Mesodermal cell (in vitro differentiated cells): ENCODE data around the gene LACRT.
"Not testable (repeated sequence)": the region's sequence is repeated elsewhere in the genome, so short reads cannot be mapped to it uniquely, and the experiment has no call there.

Source experiments
- H3K27ac ChIP-seq: 2 replicates; pipeline ENCODE4 v1.7.0; 2013; ENCODE audit warnings: mild to moderate bottlenecking, low read depth, low read length, moderate library complexity; ENCODE audit not compliant: severe bottlenecking
- H3K36me3 ChIP-seq: 2 replicates; pipeline ENCODE4 v1.7.1; 2013; ENCODE audit warnings: mild to moderate bottlenecking, low read length, moderate library complexity; ENCODE audit not compliant: control insufficient read depth, insufficient read depth
- H3K4me1 ChIP-seq: one replicate; pipeline ENCODE4 v1.7.1; 2013; ENCODE audit warnings: mild to moderate bottlenecking, low read length; ENCODE audit not compliant: insufficient read depth, control insufficient read depth, poor library complexity, severe bottlenecking
- H3K4me3 ChIP-seq: 2 replicates; pipeline ENCODE4 v1.7.0; 2013; ENCODE audit warnings: low read length, control low read depth, mild to moderate bottlenecking; ENCODE audit not compliant: insufficient read depth, poor library complexity, severe bottlenecking; ENCODE audit errors: extremely low read depth
- H3K9me3 ChIP-seq: 2 replicates; pipeline ENCODE4 v1.7.1; 2013; ENCODE audit warnings: mild to moderate bottlenecking, low read length, moderate library complexity; ENCODE audit not compliant: control insufficient read depth
- WGBS, 2 experiments: methylation state at CpG; one replicate each; pipeline ENCODE4 v1.1.5; 2013; ENCODE audit warnings: missing lambda C conversion rate in 2 of 2; ENCODE audit not compliant: insufficient coverage in 2 of 2; 5-methylcytosine and 5-hydroxymethylcytosine counted together

The LACRT gene

DNA sequence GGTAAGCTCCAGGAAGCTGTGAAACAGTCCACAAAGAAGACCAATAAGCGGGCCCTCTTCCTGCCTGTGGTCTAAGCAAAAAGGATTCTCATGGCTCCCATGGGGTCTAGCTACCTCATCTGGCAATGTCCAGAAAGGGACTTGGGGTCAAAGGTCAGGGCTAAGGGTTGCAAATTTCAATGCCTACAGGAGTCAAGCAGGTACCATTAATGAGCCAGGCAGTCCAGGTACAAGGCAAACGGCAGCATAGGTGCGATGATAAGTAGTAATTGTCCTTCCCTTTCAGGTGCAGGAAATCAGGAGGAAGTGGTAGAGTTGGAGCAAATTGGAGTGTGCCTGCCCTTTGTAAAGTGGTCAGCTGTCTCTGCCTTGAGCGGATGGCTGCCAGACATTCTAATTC, 6.4 kb upstream of the LACRT start:
- H3K36me3 ChIP-seq = no peaks in the 10 kb centered on the region
- H3K4me1 ChIP-seq = no peaks in the 10 kb centered on the region
- WGBS, 2 experiments = 94 to 100% methylated on average over 2 to 4 of the region's 4 CpGs
- H3K9me3 ChIP-seq = no peaks in the 10 kb centered on the region
- H3K4me3 ChIP-seq = no peak overlapping the region
- no peak overlapping the region for H3K27ac ChIP-seq

DNA sequence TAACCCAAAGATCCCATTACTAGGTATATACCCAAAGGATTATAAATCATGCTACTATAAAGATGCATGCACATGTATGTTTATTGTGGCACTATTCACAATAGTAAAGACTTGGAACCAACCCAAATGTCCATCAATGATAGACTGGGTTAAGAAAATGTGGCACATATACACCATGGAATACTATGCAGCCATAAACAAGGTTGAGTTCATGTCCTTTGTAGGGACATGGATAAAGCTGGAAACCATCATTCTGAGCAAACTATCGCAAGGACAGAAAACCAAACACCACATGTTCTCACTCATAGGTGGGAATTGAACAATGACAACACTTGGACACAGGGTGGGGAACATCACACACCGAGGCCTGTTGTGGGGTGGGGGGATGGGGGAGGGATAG, 4.4 kb upstream of the LACRT start:
- H3K36me3 ChIP-seq, H3K4me1 ChIP-seq: not testable (repeated sequence)
- WGBS, 2 experiments = no CpG with 5 or more reads among the region's 2 CpGs

GRCh38 chr12:54631988-54632728, 2.5 kb downstream of the LACRT start:
- 77 to 86% methylated on average over 4 to 8 of the region's 8 CpGs for WGBS, 2 experiments
- Histone ChIP-seq H3K9me3 (peaks cover 10% of the 10 kb centered on the region), H3K4me3 (no peak overlapping the region), H3K36me3 (no peaks in the 10 kb centered on the region), H3K4me1 (no peaks in the 10 kb centered on the region), H3K27ac (no peak overlapping the region)

More for the DNA sequence above, 4.4 kb upstream of the LACRT start:
- H3K27ac ChIP-seq, H3K4me3 ChIP-seq, H3K9me3 ChIP-seq: not testable (repeated sequence)

DNA sequence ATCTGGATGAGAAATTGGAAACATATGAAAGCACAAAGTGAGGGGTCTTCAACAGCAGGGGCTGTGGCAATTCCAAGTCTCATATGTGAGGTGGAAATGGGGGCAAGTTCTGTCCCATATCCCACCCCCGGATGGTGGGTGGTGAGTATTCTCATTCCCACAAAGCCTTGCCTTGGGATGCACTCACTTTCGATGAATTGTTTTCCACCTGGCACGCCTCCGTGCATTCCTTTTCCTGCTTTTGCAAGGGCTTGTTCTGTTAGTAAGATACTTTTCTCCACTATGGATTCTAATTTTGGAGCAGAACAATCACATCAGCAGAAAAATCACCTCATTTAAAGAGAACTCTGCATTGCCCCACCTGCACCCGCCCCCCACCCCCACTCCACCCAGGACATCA, 3.1 kb downstream of the LACRT start:
- Histone ChIP-seq H3K27ac (no peak overlapping the region), H3K36me3 (no peaks in the 10 kb centered on the region), H3K4me1 (no peaks in the 10 kb centered on the region), H3K4me3 (no peak overlapping the region), H3K9me3 (peaks cover 10% of the 10 kb centered on the region)
- 100% methylated on average over 2 of the region's 5 CpGs; no CpG with 5 or more reads in 1 of the 2 experiments for WGBS, 2 experiments

DNA sequence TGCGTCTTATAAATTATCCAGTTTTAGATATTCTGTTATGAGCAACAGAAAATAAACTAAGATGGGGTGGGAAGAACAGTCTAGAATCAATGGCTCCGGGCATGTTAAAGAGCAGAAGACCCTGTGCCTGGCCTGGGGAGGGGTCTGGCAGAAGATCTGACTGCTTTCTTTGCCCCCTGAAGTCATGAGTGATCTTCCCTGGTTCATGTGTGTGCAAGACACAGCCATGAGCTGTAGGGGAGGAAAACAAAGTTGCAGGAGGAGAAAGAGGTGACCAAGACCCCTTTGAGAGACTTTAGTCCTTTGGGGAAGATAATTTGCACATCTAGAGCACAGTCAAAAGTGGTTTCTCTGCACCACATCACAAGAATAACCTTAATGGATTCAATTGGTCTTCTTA, 4.8 kb downstream of the LACRT start:
- H3K9me3 ChIP-seq = peaks cover 10% of the 10 kb centered on the region
- 64 to 73% methylated on average over 1 of the region's 2 CpGs for WGBS, 2 experiments
- H3K4me1 ChIP-seq = no peaks in the 10 kb centered on the region
- H3K36me3 ChIP-seq = no peaks in the 10 kb centered on the region
- H3K4me3 ChIP-seq = no peak overlapping the region
- H3K27ac ChIP-seq = no peak overlapping the region

DNA sequence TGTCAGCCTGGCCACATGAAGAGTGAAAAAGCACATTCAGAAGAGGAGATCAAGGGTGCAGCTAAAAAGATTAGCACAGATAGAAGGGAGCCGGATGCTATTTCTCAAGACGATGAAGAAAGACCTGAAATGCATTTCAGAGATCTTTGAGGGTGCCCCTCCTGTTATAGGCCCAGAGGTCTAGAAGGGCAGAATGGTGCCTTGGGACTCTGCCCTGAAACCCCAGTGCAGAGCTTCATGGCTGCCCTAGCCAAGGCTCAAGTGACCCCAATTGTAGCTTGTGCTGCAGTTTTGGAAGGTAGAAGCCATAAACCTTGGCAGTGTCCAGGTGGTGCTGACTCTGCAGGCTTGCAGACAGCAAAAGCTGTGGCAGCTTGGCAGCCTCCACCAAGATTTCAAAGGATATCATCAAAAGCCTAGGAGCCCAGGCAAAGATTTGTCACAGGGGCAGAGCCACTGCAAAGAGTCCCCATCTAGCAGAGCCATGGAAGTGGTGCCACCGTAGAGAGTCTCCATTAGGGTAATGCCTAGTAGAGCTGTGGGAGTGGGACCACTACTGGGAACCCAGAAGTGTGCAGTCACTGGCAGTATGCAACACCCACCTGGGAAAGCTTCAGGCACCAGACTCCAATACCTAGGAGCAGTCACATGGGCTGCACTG, 6.4 kb downstream of the LACRT start:
- Histone ChIP-seq H3K9me3 (peaks cover 10% of the 10 kb centered on the region), H3K36me3 (no peaks in the 10 kb centered on the region), H3K27ac (no peak overlapping the region), H3K4me1 (no peaks in the 10 kb centered on the region), H3K4me3 (no peak overlapping the region)
- WGBS, 2 experiments = 86 to 95% methylated on average over 3 of the region's 3 CpGs

- WGBS, 2 experiments = 91 to 94% methylated on average over 2 to 3 of the region's 3 CpGs
- Histone ChIP-seq H3K4me3 (no peak overlapping the region), H3K4me1 (no peaks in the 10 kb centered on the region), H3K9me3 (peaks cover 10% of the 10 kb centered on the region), H3K27ac (no peak overlapping the region), H3K36me3 (no peaks in the 10 kb centered on the region)
Observed at GRCh38 chr12:54627304-54627703, 7.4 kb downstream of the LACRT start.

DNA sequence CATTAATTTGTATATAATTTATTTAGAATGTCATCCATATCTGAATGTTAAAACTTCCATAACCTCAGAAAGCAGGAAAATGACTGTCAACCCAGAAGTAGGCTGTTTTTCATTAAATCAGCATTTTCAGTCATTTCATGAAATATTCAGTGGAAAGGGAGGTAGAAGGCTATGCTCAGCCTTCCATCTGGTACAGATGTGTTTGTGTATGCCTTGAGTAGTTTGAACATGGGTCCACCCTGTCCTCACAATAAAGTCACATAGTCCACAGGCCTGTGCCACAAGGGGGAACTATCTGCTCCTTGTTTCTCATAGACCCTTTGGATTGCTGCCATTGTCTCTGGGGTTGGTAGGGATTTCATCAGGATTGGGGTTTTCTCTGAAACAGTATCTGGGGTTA, 9.1 kb downstream of the LACRT start:
- H3K4me1 ChIP-seq = no peaks in the 10 kb centered on the region
- no peak overlapping the region for H3K4me3 ChIP-seq
- no peaks in the 10 kb centered on the region for H3K36me3 ChIP-seq
- peaks cover 10% of the 10 kb centered on the region for H3K9me3 ChIP-seq
- no peak overlapping the region for H3K27ac ChIP-seq

DNA sequence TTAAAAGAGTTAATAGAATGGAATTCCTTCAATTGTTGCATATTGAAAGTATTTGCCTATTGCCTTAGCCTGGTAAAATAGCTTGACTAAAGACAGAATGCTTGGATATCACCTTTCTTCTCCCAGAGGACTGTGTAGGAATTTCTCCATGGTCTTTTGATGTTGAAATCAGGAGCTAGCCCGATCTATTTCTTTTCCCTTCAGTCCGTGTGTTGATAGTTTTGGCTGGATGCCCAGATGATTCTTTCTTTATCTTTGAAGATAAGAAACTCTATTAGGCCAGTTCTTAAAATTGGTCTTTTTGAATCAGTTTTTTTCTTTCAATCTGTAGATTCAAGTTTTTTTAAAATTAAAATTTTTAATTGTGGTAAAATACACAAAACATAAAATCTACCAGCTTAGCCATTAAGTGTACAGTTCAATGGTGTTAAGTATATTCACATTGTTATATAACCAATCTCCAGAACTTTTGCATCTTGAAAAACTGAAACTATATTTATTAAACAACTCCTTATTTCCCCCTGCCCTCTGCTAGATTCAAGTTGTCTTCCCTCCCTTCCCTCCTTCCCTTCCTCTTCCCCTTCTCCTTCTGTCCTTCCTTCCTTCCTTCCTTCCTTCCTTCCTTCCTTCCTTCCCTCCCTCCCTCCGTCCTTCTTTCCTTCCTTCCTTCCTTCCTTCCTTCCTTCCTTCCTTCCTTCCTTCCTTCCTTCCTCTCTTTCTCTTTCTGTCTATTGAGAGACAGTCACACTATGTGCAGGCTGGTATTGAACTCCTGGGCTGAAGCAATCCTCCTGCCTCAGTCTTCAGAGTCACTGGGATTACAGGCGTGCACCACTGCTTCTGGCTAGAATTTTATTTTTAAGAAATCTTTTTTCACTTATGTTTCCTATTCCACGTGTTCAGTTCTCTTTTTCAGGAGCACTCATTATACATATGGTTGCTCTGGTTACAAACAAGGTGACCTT, 10.1 kb downstream of the LACRT start:
- Histone ChIP-seq H3K36me3 (no peaks in the 10 kb centered on the region), H3K9me3 (peaks cover 10% of the 10 kb centered on the region), H3K27ac (no peak overlapping the region), H3K4me1 (no peaks in the 10 kb centered on the region), H3K4me3 (no peak overlapping the region)
- 92 to 100% methylated on average over 1 to 2 of the region's 5 CpGs for WGBS, 2 experiments

- Histone ChIP-seq H3K9me3 (peaks cover 3% of the 10 kb centered on the region), H3K36me3 (no peaks in the 10 kb centered on the region), H3K4me1 (no peaks in the 10 kb centered on the region), H3K4me3 (no peak overlapping the region), H3K27ac (no peak overlapping the region)
Observed at GRCh38 chr12:54622463-54623183, 12.1 kb downstream of the LACRT start.
